GM23248 (cell line): Measurements from ENCODE around the gene SLC44A2.

Experiments
- EZH2 ChIP-seq: fragments of 200-600 bp; sonication (generic); IDR thresholded peaks from 2 replicates; pipeline ENCODE4 v1.6.1; 2018; ENCODE audit warnings: antibody characterized with exemption, mild to moderate bottlenecking; ENCODE audit not compliant: insufficient read depth, poor library complexity, severe bottlenecking
- EZH2phosphoT487 ChIP-seq: fragments of 200-600 bp; sonication (generic); IDR thresholded peaks from 2 replicates; pipeline ENCODE4 v1.6.1; 2018; ENCODE audit warnings: antibody characterized with exemption, moderate library complexity, mild to moderate bottlenecking, low read depth; ENCODE audit not compliant: insufficient read depth

GRCh38 chr19:10582091-10582490 is 43.3 kb upstream of the SLC44A2 start:
- no peak for TF ChIP-seq EZH2
- no peak for TF ChIP-seq EZH2phosphoT487
